HG03095 (cell line): ENCODE measurements around the gene PLEKHA4.
"Not testable (repeated sequence)": the region's sequence is repeated elsewhere in the genome, so short reads cannot be mapped to it uniquely, and the experiment has no call there.

Experiments used
- ATAC-seq: cut with Tn5 transposase; IDR thresholded peaks from one replicate; pipeline ENCODE4 v1.9.1; 2021; ENCODE audit warnings: moderate library complexity; ENCODE audit not compliant: unreplicated experiment

Gene PLEKHA4

GRCh38 chr19:48802623-48803022 is 65.8 kb downstream of the PLEKHA4 start:
- no peak for ATAC-seq

- ATAC-seq = no peak
Measured at GRCh38 chr19:48799358-48800300, 68.8 kb downstream of the PLEKHA4 start.

GRCh38 chr19:48798937-48799336 is 69.5 kb downstream of the PLEKHA4 start:
- no peak for ATAC-seq

GRCh38 chr19:48797103-48797502 is 71.3 kb downstream of the PLEKHA4 start:
- no peak for ATAC-seq

GRCh38 chr19:48796298-48797083 is 71.9 kb downstream of the PLEKHA4 start:
- no peak for ATAC-seq

GRCh38 chr19:48795685-48796070 is 72.7 kb downstream of the PLEKHA4 start:
- no peak for ATAC-seq

- peak; percentile 57 for ATAC-seq
Measured at GRCh38 chr19:48795055-48795684, 73.2 kb downstream of the PLEKHA4 start.

- ATAC-seq = no peak
Measured at GRCh38 chr19:48794291-48794690, 74.1 kb downstream of the PLEKHA4 start.

- ATAC-seq = no peak
Measured at GRCh38 chr19:48793271-48793670, 75.1 kb downstream of the PLEKHA4 start.

- ATAC-seq = not testable (repeated sequence)
Measured at GRCh38 chr19:48787331-48787730, 81.1 kb downstream of the PLEKHA4 start.
